Esophagus muscularis mucosa (tissue), 4 donors: ENCODE results near the gene CBX2. TPM values are rescaled to one million over a fixed set of nuclear protein-coding genes. Genes with fewer than 3 reads are reported as not detected.
A peak's percentile ranks its signal among the peaks of the same experiment; 100 is the strongest.

Source experiments
- DNase-seq: peaks from one replicate; pipeline ENCODE4 v3.0.0-alpha.2; 2017; ENCODE audit errors: extremely low spot score
- H3K27ac ChIP-seq, 4 donors: fragments of 200-600 bp; sonication (generic); replicated peaks in 1 of 4; 1 replicate in 3 of 4; 2 replicates in 1 of 4; pipeline ENCODE4 v1.5.1; 2016 to 2019; ENCODE audit warnings: mild to moderate bottlenecking in 1 of 4
- H3K27me3 ChIP-seq, 4 donors: fragments of 200-600 bp; sonication (generic); one replicate each; pipeline versions ENCODE4 v1.5.1 to v1.6.0; 2016 to 2019
- H3K36me3 ChIP-seq, 4 donors: fragments of 200-600 bp; sonication (generic); one replicate each; pipeline ENCODE4 v1.5.1; 2016 to 2019
- H3K4me1 ChIP-seq, 4 donors: fragments of 200-600 bp; sonication (generic); one replicate each; pipeline ENCODE4 v1.5.1; 2016 to 2019
- H3K4me3 ChIP-seq, 4 donors: fragments of 200-600 bp; sonication (generic); 1 replicate in 2 of 4; 2 replicates in 2 of 4; pipeline ENCODE4 v1.5.1; 2016 to 2019; ENCODE audit warnings: mild to moderate bottlenecking in 4 of 4, moderate library complexity in 1 of 4
- H3K9me3 ChIP-seq, 4 donors: fragments of 200-600 bp; sonication (generic); 1 replicate in 3 of 4; 2 replicates in 1 of 4; pipeline ENCODE4 v1.5.1; 2016 to 2019
- CTCF ChIP-seq, 3 experiments: fragments of 200-600 bp in 2 of 3; fragments of 450-650 bp in 1 of 3; sonication (generic) in 2 of 3; IDR thresholded peaks; one replicate each; pipeline ENCODE4 v1.5.1; 2017 to 2019; ENCODE audit warnings: antibody characterized with exemption in 3 of 3, mild to moderate bottlenecking in 2 of 3, moderate library complexity in 1 of 3
- EP300 ChIP-seq: sonication (generic); formaldehyde crosslinking; IDR thresholded peaks from one replicate; pipeline ENCODE4 v1.6.1; 2017; ENCODE audit warnings: antibody characterized with exemption
- POLR2A ChIP-seq: fragments of 450-650 bp; IDR thresholded peaks from one replicate; pipeline ENCODE4 v1.6.1; 2017; ENCODE audit warnings: antibody characterized with exemption, moderate library complexity, mild to moderate bottlenecking, low read depth
- POLR2AphosphoS5 ChIP-seq, 2 donors: sonication (generic); formaldehyde crosslinking; IDR thresholded peaks; one replicate each; pipeline ENCODE4 v1.6.1; 2017; ENCODE audit warnings: antibody characterized with exemption in 2 of 2
- WGBS: methylation state at CpG from one replicate; pipeline ENCODE4 v1.1.5; 2018; 5-methylcytosine and 5-hydroxymethylcytosine counted together
- intact Hi-C: fragments of 100-400 bp; cut with DNase I; formaldehyde crosslinking; loops from one replicate; pipeline ENCODE4 v1.15.1; 2023
- total RNA-seq, 4 donors: library from RNA; depleted of rRNA; stranded (reverse); fragments of >200 nt; gene quantifications; one replicate each; pipeline versions ENCODE4 v1.1.0 to v1.2.1, GENCODE V29; 2016

CBX2 gene
- total RNA-seq, 4 donors from 2014 or later: 0.66 to 2.8 (median 1.5) TPM

- DNase-seq: no peak
- intact Hi-C loops: no loop called here
- WGBS: 13% methylated on average over 9 of the region's 11 CpGs
These were observed 24.2 kb downstream of the CBX2 start for GRCh38 chr17:79802039-79802735.

GRCh38 chr17:79802736-79803420, 24.9 kb downstream of the CBX2 start:
- H3K36me3 ChIP-seq: no peaks in the 10 kb centered on the region
- peaks cover 72 to 100% (median 99%) of the 10 kb centered on the region in 4 donors for H3K27me3 ChIP-seq
- WGBS: 37% methylated on average over 32 of the region's 57 CpGs
- TF ChIP-seq CTCF (IDR thresholded peaks at IDR 0.05) (no peak), POLR2A (no peak), EP300 (no peak), POLR2AphosphoS5 (IDR thresholded peaks at IDR 0.05) (no peak)
- H3K27ac ChIP-seq: no peak overlapping the region
- H3K4me3 ChIP-seq: no peak overlapping the region
- no peaks in the 10 kb centered on the region for H3K9me3 ChIP-seq
- no peak for DNase-seq
- H3K4me1 ChIP-seq: peaks cover 52 to 62% (median 58%) of the 10 kb centered on the region in 4 donors
- intact Hi-C loops: no loop called here

More at GRCh38 chr17:79802039-79802735, 24.2 kb downstream of the CBX2 start:
- no peak overlapping the region for H3K27ac ChIP-seq
- TF ChIP-seq POLR2A (no peak), POLR2AphosphoS5 (IDR thresholded peaks at IDR 0.05) (no peak), EP300 (no peak), CTCF (IDR thresholded peaks at IDR 0.05) (no peak)
- no peaks in the 10 kb centered on the region for H3K9me3 ChIP-seq
- H3K4me1 ChIP-seq: peaks cover 54 to 68% (median 64%) of the 10 kb centered on the region in 4 donors
- no peaks in the 10 kb centered on the region for H3K36me3 ChIP-seq
- no peak overlapping the region for H3K4me3 ChIP-seq
- peaks cover 70 to 96% (median 94%) of the 10 kb centered on the region in 4 donors for H3K27me3 ChIP-seq

GRCh38 chr17:79803421-79803996, 25.6 kb downstream of the CBX2 start:
- H3K9me3 ChIP-seq: no peaks in the 10 kb centered on the region
- H3K4me3 ChIP-seq: no peak overlapping the region
- no peak for TF ChIP-seq POLR2A
- intact Hi-C loops: no loop called here
- WGBS: 10% methylated on average over 11 of the region's 31 CpGs
- no peak for DNase-seq
- no peak overlapping the region for H3K27ac ChIP-seq
- H3K27me3 ChIP-seq: peaks cover 69 to 100% (median 99%) of the 10 kb centered on the region in 4 donors
- no peaks in the 10 kb centered on the region for H3K36me3 ChIP-seq
- peaks cover 45 to 56% (median 52%) of the 10 kb centered on the region in 4 donors for H3K4me1 ChIP-seq

GRCh38 chr17:79803997-79804855, 26.3 kb downstream of the CBX2 start:
- no peak for TF ChIP-seq CTCF (IDR thresholded peaks at IDR 0.05)
- no peak for TF ChIP-seq POLR2A
- TF ChIP-seq POLR2AphosphoS5 (IDR thresholded peaks at IDR 0.05): no peak
- TF ChIP-seq EP300: no peak
- DNase-seq: no peak
- 6% methylated on average over 40 of the region's 76 CpGs for WGBS
- Histone ChIP-seq H3K36me3 (no peaks in the 10 kb centered on the region), H3K4me1 (peaks cover 38 to 52% (median 45%) of the 10 kb centered on the region in 4 donors), H3K4me3 (peak overlapping the region in 2 of 4 donors; percentile 20 to 23), H3K27me3 (peaks cover 69 to 100% (median 99%) of the 10 kb centered on the region in 4 donors), H3K9me3 (no peaks in the 10 kb centered on the region), H3K27ac (no peak overlapping the region)
- intact Hi-C loops: no loop called here
